HG03025 (cell line): Measurements from ENCODE around the gene MATN4.

Experiments used
- ATAC-seq: cut with Tn5 transposase; IDR thresholded peaks from one replicate; pipeline ENCODE4 v1.9.1; 2021; ENCODE audit warnings: mild to moderate bottlenecking, moderate library complexity; ENCODE audit not compliant: unreplicated experiment, low FRiP score

The MATN4 gene

GRCh38 chr20:45293041-45294002 is 14.8 kb downstream of the MATN4 start:
- ATAC-seq = no peak

- ATAC-seq = no peak
These were observed 15.8 kb downstream of the MATN4 start for GRCh38 chr20:45292343-45292742.

DNA sequence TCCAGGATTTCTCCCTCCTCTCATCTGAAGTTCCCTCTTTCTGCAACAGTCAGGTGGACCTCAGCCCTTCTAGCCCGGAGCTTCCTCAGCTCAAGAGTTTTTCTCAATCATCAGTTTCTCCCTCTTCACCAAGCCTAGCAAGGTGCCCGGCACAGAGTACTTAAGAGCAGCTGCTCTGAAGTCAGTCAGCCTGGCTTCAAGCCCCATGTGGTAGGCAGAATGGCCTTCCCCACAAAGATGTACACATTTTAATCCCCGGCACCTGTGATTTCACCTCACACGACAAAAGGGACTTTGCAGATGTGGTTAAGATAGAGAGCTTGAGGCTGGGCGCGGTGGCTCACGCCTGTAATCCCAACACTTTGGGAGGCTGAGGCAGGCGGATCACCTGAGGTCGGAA is 16.6 kb downstream of the MATN4 start:
- ATAC-seq = no peak

DNA sequence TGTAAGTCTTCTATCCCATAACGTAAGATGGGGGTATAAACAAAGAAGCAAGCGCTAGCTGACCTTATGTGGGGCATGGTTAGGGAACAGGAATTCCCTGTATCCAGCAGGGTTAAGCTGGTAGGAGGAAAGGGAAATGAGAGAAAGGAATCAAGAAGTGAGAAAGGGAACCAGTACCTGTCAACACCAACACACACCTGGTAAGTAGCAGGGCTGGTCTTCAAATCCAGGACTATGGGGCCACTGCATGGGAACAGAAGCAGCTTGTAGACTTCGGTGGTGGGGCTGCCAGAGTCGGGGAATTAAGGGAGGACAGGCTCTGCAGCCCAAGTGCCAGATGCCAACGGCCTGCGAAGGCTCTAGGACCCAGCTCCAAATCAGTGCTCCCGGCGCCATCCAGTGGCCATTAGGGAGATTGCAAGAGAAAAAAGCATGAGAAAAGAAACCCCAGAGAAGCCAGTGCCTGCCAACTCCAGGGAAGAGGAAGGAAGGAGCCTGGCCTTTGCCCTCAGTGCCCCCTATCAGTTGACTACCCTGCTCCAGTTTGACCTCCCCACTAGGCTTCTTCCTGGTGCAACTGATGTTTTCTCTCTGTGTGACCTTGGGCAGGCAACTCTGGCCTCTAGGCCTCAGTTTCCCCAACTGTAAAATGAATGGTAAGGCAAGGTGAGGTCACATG is 17.3 kb downstream of the MATN4 start:
- no peak for ATAC-seq

GRCh38 chr20:45289942-45290676 is 18.0 kb downstream of the MATN4 start:
- ATAC-seq = no peak

DNA sequence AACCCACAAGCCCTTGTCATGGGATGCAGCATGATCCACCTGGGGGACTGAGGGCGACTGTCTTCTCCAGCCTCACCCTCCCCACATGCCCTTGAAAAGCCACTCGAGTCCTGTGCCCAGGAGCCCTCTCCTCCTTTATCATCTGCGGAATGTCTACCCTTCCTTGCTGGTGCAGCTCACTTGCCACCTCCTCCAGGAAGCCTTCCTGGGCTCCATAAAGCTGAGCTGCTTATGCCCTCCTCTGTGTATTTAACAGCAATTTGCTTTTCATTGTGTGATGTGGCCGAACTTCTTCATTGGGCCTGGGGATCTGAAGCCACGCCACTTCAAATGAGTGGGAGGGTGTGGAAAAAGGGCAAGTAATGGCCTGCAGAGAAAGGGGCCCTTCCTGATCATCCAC is 19.2 kb downstream of the MATN4 start:
- no peak for ATAC-seq

DNA sequence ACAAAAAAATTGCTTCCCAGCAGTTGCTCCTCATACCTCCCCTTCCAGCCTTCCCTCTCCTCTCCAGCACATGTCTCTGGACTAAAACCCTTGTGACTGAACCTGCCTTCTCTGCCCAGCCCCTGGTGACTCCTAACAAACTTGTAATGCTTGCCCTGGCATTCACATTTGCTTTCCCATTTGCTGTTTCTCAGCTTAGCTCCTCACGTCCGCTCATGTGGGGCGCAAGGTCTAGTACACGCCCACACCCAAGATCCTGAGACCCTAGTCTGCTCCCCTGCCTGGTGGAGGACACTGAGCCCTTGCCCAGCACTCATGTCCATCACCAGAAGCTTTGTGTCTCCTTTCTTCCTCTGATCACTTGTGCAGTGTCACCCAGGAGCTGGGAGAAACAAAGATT is 19.7 kb downstream of the MATN4 start:
- no peak for ATAC-seq

GRCh38 chr20:45283551-45284057 is 24.5 kb downstream of the MATN4 start:
- no peak for ATAC-seq

DNA sequence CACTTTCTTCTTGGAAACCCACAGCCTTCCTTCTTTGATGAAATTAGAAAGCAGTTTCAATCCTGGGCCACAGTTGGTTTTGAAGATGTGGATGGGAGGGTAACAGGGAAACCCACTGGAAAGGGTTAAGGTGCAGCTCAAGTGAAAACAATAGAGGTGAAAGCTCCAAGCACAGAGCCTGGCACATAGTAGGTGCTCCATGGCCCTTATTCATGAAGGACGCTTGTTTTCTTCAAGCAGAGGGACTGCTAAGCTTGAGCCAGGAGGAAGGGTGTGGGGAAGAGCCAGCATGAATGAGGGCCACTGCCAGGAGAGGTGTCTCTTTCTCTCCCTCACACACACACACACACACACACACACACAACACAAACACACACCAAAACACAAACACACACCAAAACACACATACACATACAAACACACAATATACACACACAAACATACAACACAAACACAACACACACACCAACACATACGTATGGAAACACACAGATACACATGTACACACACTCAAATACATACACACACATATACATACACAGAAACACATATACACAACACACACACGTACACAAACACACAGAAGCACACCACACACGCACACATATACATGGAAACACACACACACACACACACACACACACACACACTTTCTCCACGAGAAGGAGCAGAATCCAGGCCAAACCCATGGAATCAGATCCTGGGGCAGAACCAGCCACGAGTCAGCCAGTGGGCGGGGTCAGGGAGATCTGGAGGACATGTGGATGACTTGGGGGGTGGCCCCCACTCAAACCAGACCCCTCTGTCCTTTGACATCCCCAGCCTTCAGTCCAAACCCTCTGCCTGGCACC is 25.2 kb downstream of the MATN4 start:
- ATAC-seq = no peak

DNA sequence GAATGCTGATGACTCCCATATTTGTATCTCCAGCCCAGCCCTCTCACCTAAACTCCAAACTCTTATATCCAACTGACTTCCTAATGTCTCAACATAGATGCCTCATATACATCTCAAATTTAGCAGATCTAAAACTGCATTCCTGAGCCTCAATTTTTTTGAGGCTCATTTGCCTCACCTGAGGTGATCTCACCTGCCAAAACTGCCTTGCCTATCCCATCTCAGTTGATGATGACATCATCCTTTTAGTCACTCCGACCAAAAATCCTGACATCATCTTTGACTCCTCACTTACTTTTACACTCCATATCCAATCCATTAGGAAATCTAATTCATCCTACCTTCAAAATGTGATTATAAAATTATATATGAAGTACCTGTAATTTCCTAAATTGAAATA is 28.1 kb downstream of the MATN4 start:
- no peak for ATAC-seq

- ATAC-seq = no peak
These were observed 32.8 kb downstream of the MATN4 start for GRCh38 chr20:45275338-45275737.

DNA sequence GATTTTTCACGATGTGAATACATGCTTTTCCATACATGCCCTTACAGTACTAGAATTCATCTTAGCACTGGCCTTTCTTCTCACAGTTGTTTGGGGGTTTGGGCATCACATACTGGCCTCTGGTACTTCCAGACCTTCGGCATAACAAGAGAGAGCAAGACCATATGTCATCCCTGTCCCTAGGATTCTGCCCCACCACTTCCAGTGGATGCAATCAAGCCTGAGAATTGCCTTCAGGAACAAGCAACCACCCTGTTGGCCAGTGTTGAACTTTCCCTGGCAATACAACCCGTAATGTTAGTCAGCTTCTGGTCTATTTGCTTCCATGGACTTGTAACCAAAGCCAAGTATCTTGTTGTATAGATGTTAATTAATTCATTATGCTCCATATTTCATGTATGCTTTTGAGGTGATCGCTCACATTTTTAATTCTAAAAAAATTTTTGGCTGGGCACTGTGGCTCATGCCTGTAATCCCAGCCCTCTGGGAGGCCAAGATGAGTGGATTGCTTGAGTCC is 38.3 kb downstream of the MATN4 start:
- no peak for ATAC-seq

DNA sequence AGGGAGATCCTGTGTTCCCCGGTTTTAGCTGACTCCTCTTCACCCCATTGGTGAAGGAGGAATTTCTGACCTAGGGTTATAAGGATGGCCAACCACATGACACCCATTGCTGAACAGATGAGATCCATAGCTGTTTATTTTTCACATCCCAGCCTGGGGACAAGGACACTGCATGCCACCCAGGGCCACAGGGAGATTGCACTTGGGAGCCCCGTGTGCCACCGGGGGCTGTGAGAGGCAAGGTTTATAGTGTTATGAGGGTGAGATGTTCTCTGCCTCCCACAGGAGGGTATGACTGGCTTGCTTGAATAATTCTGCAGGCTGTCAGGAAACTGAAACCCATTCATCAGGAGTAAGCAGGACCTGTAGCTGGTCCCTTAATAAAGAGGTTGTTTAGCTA is 39.0 kb downstream of the MATN4 start:
- ATAC-seq = no peak

DNA sequence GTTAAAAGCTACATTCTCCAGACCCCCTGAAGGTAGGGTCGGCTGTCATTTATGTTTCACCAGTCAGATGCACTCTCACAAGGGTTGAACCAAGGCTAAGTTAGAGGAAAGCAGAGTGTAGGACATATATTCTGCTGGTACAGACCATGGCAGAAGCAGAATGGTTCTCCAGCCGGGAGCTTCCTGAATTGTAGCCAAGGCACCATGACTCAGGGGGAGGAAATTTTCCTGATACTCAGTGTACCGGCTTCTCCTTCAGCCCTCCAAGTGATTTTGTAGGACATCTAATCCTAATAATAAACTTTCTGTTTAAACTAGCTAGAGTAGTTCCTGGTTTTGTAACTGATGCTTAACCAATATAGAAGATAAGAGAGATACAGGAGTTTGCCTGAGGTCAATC is 39.6 kb downstream of the MATN4 start:
- ATAC-seq = no peak

DNA sequence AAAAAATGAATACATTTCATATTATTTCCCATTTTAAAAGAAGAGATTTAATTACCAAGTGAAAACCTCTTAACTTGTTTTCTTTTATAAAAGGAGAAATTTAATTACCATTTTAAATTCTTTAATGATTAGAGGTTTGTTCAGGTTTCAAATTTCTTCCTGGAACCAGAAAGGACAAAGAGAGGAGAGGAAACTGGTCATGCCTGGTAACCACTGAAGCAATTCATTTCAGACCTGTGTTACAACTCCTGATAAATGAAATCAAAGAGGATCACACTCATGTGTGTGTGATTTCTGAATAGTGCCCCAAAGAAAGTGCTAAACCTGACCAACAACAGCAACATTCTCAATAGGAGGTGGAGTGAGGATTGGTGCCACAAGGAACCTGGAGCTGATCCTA is 41.1 kb downstream of the MATN4 start:
- ATAC-seq = no peak

GRCh38 chr20:45263556-45264266 is 44.4 kb downstream of the MATN4 start:
- ATAC-seq = no peak

DNA sequence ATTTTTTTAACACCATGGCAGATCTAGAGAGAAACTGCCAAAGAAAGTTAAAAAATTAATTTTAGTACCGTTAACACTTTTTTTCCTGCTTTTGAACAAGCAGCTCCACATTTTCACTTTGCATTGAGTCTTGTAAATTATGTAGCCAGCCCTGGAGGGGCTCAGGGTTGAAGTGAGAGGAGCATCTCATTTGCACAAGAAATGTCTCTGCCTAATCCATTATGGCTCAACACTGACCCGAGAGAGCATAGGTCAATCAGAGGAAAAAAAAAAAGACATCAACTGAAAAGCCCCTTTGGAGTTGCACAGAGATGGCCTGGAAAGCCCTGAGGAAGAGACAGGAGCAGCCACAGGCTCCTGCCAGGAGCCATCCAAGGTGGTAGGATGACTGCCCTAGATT is 49.4 kb downstream of the MATN4 start:
- no peak for ATAC-seq

GRCh38 chr20:45258259-45258658 is 49.8 kb downstream of the MATN4 start:
- ATAC-seq = no peak

GRCh38 chr20:45257711-45258110 is 50.4 kb downstream of the MATN4 start:
- ATAC-seq = no peak
